ENCODE results near the gene CACNA1A.
A peak's percentile ranks its signal among the peaks of the same experiment; 100 is the strongest.

Gene CACNA1A

DNA sequence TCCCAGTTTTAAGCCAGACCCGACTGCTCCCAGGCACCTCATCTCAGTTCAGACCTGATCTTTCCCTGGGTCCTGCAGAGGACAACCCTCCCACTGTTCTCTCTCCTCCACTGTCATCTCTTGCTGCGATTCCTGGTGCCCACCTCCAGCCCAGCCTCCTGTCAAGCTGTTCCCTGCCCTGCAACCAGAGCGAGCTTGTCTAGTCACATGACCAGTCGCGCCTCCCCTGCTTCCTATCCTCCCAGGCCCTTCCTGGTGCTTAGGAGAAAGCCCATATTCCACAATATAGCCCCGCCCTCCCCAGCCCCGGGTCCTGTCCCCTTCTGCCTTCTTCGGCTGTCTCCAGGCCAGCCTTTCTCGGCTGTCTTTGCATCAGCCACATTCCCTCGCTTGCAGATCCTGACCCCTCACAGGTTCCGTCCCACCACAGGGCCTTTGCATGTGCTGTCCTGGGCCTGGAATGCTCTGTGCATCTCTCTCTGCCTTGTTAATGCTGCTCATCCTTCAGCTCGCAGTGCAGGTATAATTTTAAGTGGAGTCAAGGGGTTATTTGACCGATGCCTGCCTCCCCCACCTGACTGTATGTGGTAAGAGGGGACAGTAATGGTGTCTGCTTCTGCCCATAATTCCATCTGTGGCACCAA lies 267.3 kb downstream of the CACNA1A start:
- no peak overlapping the region for H3K4me3 ChIP-seq (ENCODE audit: low read depth, low read length)

GRCh38 chr19:13234518-13234917 lies 271.8 kb downstream of the CACNA1A start:
- no peak for DNase-seq (ENCODE audit: low read depth)
- no peak overlapping the region for H3K4me3 ChIP-seq (ENCODE audit: low read depth, low read length)
- TF ChIP-seq, protein P1, sequence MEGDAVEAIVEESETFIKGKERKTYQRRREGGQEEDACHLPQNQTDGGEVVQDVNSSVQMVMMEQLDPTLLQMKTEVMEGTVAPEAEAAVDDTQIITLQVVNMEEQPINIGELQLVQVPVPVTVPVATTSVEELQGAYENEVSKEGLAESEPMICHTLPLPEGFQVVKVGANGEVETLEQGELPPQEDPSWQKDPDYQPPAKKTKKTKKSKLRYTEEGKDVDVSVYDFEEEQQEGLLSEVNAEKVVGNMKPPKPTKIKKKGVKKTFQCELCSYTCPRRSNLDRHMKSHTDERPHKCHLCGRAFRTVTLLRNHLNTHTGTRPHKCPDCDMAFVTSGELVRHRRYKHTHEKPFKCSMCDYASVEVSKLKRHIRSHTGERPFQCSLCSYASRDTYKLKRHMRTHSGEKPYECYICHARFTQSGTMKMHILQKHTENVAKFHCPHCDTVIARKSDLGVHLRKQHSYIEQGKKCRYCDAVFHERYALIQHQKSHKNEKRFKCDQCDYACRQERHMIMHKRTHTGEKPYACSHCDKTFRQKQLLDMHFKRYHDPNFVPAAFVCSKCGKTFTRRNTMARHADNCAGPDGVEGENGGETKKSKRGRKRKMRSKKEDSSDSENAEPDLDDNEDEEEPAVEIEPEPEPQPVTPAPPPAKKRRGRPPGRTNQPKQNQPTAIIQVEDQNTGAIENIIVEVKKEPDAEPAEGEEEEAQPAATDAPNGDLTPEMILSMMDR (conservative IDR thresholded peaks at IDR 0.05; ENCODE audit: low read depth, low read length), result peak; percentile 39

More for the DNA sequence above, 267.3 kb downstream of the CACNA1A start:
- TF ChIP-seq, protein P1 (conservative IDR thresholded peaks at IDR 0.05; ENCODE audit: low read depth, low read length), result no peak
- no peak for DNase-seq (ENCODE audit: low read depth)

DNA sequence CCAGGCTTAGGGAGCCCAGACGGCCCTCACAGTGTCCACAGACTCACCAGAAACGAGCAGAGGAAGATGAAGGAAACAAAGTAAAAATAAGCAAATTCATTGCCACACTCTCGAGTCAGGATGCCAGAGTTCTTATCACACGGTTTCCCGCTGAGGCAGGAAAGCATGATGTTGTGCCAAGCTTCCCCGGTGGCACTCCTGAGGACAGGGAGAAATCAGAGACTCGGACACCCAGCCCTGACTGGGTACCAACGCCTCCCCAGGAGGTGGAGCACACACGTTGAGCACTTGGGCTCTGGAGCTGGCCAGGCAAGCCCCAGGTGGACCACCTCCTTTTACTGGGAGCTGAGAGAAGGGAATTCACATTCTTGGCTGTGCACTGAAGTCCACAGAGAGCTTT lies 274.6 kb downstream of the CACNA1A start:
- no peak for DNase-seq (ENCODE audit: low read depth)
- TF ChIP-seq, protein P1 (conservative IDR thresholded peaks at IDR 0.05; ENCODE audit: low read depth, low read length), result no peak
- H3K4me3 ChIP-seq (ENCODE audit: low read depth, low read length), result no peak overlapping the region

DNA sequence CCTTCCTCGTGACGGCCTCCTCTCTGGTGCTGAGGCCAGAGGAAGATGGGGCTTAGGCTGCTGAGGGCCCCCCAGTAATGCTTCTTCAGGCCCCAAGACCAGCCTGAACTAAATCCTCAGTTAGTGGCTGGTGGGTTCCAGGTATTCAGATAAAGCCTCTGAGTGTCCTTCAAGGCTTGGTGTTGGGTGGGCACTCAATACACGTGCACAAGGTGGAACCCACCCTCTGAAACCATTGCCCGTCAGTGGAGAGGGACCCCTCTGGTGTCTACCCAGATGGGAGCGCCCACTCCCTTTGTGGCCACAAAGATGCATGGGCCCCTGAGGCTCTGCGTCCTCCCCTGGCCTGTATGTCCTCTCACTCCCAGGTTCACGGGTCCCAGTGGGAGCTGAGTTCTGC lies 277.0 kb downstream of the CACNA1A start:
- no peak for DNase-seq (ENCODE audit: low read depth)
- H3K4me3 ChIP-seq (ENCODE audit: low read depth, low read length), result no peak overlapping the region
- TF ChIP-seq, protein P1 (conservative IDR thresholded peaks at IDR 0.05; ENCODE audit: low read depth, low read length), result no peak

GRCh38 chr19:13228561-13228960 lies 277.7 kb downstream of the CACNA1A start:
- no peak overlapping the region for H3K4me3 ChIP-seq (ENCODE audit: low read depth, low read length)
- DNase-seq (ENCODE audit: low read depth), result no peak
- TF ChIP-seq, protein P1 (conservative IDR thresholded peaks at IDR 0.05; ENCODE audit: low read depth, low read length), result no peak

GRCh38 chr19:13226983-13227382 lies 279.3 kb downstream of the CACNA1A start:
- no peak for DNase-seq (ENCODE audit: low read depth)
- H3K4me3 ChIP-seq (ENCODE audit: low read depth, low read length), result no peak overlapping the region
- TF ChIP-seq, protein P1 (conservative IDR thresholded peaks at IDR 0.05; ENCODE audit: low read depth, low read length), result no peak

Data from choroid plexus epithelial cell (primary cell).